Colon (tissue), 2 donors: ENCODE results near the gene THOC1.
"Not testable (repeated sequence)": the region's sequence is repeated elsewhere in the genome, so short reads cannot be mapped to it uniquely, and the experiment has no call there.

Experiments
- FAIRE-seq: peaks from 2 replicates; lab custom pipeline; 2012; peaks lifted over from hg19 to GRCh38; lab: Jason Lieb, UNC
- donor health status: control.
- donor health status: control.

THOC1 gene, protein sequence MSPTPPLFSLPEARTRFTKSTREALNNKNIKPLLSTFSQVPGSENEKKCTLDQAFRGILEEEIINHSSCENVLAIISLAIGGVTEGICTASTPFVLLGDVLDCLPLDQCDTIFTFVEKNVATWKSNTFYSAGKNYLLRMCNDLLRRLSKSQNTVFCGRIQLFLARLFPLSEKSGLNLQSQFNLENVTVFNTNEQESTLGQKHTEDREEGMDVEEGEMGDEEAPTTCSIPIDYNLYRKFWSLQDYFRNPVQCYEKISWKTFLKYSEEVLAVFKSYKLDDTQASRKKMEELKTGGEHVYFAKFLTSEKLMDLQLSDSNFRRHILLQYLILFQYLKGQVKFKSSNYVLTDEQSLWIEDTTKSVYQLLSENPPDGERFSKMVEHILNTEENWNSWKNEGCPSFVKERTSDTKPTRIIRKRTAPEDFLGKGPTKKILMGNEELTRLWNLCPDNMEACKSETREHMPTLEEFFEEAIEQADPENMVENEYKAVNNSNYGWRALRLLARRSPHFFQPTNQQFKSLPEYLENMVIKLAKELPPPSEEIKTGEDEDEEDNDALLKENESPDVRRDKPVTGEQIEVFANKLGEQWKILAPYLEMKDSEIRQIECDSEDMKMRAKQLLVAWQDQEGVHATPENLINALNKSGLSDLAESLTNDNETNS

DNA sequence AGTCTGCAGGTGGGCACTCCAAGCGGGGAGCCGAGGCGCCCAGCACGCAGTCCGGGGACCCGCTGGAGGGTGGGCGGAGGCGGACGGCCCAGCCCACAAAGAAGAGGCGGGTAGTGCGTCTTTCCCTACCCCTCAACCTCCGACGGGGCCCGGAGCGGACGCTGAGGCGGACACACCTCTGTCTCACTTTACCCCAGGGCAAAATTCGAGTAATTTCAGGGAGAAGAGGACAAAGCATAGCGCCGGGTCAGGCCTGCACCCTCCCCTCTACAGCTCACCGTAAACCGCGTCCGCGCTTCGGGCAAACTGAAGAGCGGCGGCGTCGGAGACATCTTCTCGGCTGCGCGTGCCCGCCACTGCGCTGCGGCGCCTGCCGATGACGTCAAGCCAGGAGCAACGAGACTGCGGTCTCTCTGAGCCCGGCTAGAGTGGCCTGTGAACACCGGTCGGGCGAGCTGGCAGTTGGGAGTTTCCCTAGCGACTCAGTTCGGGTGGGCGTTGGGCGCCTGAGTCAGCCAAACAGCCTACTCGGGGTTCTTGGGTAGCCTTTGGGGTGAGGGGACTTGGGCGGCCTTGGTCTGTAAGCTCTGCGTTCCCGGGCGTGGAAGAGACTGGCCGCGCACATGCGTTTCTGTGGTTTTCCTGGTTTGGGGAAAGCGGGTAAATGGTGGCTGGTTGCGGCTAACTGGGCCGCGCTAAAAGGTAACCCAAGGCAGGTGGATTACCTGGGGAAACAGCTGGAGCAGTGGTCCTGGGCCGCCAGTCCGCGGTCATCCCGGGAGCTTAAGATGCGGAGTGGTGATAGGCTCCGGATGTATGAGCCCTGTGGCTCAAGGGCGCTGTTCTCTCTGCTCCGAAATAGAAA is at the start of gene THOC1:
TSS of gene THOC1 (minus strand) at position 360 of the 865 bp plus-strand sequence. CDS start at position 332, 28 bp downstream.
- FAIRE-seq: no peak

DNA sequence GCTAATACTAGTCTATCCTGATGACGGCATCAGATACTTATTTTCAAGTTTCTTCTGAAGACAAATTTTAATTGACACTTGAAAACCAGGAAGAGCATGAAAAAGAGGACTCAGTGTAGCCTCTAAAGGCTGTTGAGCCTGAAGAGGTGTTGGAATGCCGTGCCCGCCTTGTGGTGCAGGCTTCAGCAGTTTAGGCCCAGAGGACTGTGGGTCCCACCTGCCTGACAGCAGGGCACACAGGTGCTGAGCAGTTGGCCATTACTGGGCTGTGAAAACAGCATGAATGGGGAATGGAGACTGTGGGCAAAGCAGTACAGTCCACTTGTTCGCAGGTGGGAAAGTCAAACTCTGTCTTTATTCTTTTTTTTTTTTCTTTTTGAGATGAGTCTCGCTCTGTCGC is 49.8 kb upstream of the THOC1 start:
- no peak for FAIRE-seq

DNA sequence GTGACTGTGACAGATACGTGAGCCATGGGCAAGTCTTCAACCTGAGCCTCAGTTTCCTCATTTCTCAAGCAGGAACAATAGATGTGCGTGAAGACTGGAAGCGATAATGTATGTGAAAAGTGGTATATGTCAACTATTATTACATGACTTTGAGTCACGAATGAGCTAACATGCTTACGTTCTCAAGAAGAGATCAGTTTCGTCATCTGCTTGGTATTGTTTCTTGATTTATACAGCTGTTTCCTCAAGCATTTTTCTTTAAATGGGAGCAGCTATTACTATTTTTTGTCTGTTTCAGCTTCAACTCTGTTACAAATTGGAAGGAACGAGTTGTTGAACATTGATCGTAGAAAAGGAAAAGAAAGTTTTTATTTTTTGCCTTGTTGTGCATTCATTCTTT is 48.5 kb upstream of the THOC1 start:
- FAIRE-seq: no peak

DNA sequence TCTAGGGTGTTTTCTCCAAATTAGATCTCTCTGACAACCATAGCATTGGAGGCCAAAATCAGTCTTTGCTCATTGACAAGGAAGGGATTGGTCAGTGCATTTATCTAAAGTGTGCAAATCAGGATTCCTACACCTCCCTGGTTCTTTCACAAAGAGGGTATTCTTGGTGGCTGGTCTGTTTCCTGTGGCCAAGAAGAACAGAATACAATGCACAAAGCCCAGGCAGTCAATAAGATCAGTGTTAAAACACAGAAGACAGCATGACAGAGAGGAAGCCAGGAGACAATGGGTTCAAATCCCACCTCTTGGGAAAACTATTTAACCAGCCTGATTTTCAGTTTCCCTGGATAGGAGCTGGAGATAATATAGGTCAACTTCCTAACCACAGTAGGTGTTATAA is 46.1 kb upstream of the THOC1 start:
- FAIRE-seq: no peak

DNA sequence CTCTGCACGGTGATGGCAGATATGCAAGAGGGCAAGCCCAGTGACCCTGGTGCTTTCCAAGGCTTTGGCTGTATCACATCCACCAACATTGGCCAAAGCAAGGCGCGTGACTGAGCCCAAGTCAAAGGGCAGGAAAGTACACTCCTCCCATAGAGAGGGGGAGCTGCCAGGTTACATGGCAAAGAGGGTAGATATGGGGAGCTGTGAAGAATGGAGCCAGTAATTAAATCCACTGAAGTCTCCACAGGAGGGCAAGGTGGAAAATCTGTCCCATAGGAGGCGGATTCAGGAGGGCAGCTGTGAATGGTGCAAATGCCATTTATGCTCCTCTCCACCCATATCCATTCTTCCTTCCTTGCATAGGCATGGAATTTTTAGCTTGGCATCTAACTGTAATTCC is 44.6 kb upstream of the THOC1 start:
- no peak for FAIRE-seq

DNA sequence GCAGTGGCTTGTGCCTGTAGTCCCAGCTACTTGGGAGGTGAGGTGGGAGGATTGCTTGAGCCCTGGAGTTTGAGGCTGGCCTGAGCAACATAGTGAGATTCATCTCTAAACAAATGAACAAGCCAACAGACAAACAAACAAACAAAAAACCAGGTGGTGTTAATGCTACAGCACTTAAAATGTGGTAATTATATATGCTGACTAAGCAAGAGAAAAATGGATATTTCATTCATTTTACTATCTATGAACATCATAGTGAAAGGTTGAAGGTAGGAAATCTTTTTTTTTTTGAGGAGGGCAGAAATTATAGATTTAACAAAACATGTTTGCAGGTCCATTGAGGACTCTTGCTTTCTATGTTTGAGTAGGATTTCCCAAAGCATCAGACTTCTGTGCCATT is 42.2 kb upstream of the THOC1 start:
- no peak for FAIRE-seq

DNA sequence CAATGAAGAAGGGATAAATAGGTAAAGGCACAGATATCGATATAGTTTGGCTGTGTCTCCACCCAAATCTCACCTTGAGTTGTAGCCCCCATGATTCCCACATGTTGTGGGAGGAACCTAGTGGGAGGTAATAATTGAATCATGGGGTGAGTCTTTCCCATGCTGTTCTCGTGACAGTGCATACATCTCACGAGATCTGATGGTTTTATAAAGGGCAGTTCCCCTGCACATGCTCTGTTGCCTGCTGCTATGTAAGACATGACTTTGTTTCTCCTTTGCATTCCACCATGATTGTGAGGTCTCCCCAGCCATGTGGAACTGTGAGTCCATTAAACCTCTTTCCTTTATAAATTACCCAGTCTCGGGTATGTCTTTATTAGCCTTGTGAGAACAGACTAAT is 40.2 kb upstream of the THOC1 start:
- not testable (repeated sequence) for FAIRE-seq

DNA sequence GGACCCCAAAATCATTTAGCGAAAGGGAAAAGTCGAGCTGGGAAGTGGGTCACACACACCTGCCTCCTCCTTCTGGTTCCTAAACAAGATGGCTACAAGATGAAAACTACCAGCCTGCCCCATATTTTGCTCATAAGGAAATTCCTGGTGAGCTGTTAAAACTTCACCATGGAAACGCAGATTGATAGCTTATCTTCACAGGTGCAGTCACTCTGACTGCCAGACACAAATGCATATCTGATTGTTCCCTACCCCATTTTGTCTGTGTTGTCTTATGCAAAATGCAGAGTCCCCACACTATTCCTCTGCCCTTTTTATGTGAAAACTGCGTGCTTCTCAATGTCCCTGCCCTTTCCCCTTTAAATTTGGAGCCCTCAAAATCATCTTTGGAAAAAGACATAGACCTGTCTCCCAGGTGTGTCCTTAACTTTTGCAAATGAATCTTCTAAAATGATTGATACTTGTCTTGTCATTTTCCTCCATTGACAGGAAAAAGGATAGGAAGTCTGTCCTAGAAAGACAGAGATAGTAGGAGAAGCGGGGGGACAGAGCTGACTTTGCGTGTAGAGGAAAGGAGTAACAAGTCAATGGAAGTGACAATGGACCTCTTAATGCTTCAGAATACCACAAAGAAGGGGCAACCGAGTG is 38.9 kb upstream of the THOC1 start:
- FAIRE-seq: no peak

DNA sequence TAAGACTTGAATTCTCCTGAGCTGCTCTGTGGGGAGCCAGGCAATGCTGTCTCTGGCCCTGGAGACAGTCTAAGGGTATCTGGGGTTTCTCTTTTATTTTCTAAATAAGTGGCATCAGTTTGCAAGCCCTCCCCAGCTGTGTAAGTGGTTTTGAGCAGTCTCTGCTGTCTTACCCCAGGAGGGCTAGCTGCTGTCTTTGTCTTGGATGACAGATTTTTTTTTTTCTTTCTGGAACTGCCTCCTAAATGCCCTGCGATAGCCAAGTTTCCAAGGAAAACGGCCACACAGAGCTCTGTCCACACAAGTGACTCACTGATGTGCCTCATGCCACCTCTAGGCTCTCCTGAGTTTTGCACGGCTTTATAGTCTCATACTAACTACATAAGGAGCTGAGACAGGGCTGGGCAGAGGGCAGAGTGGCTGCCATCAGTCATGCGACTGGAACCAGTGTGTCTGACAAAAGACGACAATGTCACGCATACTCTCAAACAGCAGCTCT is 37.2 kb upstream of the THOC1 start:
- FAIRE-seq: no peak

DNA sequence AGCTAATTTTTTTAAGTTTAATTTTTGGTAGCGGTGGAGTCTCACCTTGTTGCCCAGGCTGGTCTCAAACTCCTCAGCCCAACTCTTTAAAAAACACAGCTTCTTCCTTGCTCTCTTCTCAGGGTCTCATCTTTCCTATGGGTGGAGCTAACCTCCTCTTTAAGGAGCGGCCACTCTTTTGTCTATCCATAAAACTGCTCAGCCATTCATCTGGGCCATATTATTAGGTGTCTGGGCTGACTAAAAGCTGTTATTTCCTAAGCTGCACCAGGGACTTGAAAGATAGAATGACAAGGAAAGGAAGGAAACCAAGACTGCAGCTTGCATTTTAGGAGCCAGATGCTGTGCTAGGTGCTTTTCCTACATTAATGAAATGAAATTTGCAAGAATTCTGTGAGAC is 35.8 kb upstream of the THOC1 start:
- no peak for FAIRE-seq

DNA sequence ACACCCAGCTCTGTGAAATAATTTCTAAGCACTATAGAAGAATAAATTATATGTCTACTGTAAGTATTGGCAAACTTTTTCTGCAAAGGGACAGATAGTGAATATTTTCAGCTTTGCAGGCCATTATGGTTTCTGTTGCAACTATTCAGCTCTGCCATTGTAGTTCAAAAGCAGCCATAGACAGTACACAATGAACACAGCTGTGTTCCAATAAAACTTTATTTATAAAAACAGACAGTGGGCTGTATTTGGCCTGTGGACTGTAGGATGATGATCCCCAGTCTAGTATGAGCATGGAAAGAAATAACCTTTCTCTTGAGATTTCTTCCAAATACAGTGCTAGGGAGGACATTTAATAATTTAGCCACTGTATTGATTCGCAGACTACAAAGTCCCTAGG is 35.2 kb upstream of the THOC1 start:
- FAIRE-seq: no peak

DNA sequence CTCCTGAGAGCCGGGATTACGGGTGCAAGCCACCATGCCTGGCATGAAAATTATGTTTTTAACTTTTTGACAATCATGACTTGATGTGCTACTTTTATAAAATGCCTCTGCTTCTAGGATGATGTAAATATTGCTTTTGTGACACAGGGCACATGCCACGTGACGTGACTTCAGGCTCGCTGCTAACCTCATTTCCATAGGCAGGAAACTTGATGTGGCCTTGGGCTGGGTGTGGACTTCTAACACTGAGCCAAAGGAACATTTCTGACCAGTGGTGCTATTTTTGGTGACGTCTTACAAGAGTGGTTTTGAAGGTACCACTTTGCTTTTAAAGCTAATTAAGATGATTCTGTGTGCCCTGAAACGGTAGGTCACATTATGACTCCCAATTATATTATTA is 34.2 kb upstream of the THOC1 start:
- FAIRE-seq: no peak

DNA sequence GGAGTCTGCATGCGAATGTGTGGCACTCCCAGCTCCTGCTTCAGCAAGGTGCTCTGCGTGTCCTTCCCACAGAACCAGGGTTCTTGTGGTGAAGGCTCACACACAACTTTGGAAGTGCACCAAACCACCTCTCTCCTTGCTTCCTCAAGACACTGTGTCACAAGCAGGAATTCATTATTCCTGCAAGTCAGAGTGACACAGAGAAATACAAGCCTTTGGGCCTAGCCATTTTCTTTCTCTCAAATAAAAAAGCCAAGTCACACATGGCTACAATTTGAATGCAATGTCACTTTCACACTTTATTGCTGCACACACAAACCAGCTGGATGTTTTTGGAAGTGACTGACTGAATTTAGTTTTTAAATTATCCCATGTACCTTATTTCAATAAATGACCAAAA is 30.1 kb upstream of the THOC1 start:
- no peak for FAIRE-seq

DNA sequence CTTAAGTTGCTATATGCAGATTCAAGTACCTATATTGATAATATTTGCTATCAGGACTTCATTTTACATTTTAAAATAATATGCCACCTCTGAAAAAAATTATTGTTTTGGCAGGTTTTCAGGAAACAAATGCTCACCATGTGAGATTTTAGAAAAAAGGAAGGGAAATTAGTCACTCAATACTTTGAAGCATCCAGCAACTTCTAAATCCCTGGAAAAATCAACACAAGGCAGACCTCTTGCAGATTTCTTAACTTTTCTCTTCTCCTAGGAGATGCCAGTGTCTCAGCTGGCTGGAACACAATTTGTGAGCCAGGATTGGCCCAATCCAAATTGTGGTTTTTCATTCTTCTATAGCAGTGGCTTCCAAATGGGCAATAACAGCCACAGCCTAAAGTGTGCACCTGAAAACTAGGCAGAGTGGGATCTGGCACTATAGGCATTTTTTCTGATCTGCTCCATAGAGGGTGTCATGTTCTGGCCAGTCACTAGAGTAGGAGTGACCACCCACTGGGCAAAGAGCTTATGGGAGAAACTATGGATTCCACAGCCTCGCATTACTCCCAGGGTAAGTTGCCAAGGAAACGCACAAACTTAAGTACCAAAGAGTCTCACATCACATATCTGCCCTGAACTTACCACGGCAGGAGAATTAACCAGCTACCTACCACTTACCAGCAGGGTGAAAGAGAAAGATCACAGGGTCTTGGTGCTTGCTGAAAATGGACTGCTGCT is 28.1 kb upstream of the THOC1 start:
- FAIRE-seq: no peak

DNA sequence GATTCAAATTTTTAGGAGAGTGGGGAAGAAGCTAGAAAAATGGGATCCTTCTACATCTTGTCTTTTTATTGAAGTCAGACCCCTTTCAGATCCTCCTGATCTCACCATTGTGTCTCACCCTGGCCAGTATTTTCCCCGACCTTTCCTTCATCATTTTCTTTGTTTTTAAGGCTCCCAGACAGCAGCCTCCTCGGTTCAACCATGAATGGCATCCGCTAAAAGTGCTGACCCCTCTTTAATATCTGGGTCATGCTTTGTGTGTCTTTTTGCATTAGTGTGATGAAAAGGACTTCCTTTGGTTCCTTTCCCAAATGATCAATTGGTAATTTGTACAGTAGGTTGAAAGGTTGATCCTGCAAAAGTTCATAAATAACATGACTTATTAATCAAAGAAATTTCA is 26.7 kb upstream of the THOC1 start:
- no peak for FAIRE-seq

DNA sequence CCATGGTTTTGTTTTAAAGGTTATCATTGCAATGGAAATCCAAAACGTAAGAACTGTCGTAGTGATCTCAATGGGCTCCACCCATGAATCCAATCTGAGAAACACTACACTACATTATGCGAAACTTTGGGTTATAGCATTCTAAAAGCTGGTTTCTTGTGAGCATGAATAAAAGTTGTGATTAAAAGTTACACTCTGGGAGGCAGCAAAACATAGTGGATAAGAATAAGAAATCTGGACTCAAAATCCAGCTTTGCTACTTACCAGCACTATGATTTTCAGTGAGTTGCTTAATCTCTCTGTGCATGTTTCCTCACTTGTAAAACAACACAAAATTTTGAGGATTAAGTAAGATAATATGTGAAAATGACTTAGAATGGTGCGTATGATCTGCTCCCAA is 25.7 kb upstream of the THOC1 start:
- no peak for FAIRE-seq

DNA sequence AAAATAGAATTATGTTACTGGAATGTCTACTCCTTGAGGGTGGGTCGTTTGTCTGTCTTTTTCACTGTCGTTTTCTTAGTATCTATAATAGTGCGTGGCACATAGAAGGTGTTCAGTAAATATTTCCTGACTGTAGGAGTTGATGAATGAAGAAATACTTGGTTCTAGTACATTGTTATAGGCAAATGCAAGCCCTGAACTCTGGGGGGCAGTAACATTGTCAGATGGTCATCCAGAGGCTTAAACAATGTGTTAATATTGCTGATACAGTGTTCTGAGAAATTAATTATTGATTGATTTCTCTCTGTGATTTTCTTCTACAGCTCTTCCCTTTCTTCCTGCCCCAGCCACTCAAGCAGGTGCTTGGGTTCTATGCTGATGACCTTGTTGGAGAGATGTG is 24.4 kb upstream of the THOC1 start:
- no peak for FAIRE-seq

DNA sequence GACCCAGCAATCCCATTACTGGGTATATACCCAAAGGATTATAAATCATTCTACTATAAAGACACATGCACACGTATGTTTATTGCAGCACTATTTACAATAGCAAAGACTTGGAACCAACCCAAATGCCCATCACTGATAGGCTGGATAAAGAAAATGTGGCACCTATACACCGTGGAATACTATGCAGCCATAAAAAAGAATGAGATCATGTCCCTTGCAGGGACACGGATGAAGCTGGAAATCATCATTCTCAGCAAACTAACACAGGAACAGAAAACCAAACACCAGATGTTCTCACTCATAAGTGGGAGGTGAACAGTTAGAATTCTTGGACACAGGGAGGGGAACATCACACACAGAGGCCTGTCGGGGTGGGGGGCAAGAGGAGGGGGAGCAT is 22.1 kb upstream of the THOC1 start:
- not testable (repeated sequence) for FAIRE-seq

DNA sequence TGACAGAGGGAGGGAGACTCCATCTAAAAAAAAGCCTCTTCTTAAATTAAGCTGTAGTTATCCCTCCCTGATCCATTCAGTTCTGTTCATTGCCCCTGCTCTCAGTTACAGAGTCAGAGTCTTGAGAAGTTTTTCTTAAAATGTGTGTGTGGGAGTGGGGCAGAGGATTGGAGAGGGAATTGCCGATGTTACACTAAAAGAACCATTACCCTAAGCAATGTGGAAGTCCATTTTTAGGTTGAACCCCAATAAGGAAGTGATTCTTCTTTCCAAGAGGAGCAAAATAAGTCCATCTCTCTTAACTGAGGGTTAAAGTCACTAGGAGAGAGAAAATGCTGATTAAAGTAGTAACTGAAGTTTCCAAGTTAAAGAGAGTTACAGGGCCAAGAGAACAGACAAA is 21.2 kb upstream of the THOC1 start:
- FAIRE-seq: no peak

DNA sequence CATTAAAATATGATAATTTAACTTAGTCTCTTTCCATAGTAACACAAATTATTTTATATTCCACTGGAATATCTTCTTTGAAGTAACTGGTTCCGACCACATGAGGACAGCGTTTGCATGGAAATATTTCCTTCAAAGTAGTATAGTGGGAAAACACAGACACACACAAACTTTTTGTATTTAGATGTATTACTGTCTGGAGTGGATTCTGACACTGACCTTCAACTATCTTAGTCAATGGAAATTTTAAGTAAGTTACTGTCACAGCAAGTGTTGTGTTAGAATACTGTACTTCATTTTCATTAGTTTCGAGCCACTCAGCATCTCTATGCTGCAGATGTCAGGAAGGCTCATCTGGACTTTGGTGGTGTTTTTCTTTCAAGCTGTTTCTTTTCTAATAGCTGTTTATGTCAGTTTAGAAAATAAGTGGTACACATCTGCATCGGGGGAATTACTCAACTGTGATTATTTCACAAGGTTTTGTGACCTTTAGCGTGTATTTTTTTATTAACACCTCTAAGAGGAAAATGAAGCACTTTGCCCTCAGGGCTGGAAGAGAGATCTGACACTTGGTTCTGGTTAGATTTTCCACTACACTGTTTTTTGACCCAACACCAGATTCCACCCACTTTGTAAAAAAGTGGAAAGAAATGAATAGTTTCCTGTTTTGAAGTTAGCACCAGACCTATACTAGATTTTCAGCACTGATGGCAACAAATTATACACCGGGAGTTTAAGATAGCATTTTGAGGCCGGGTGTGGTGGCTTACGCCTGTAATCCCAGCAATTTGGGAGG is 18.9 kb upstream of the THOC1 start:
- FAIRE-seq: no peak

DNA sequence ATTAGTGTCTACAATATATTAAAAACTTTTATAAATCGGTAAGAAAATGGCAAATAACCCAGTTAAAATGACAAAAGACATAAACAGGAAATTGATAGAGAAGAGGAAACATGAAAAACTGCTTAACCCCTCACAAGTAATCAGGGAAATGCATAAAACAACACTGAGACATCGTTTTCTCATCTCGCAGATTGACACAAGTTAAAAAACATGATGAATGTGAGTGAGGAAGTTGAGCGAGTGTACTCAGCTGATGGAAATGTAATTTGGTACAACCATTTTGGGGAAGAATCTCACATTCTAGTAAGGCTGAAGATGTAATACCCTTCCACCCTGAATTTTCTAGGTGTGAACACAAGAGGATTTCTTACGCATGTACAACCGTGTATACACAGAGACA is 18.0 kb upstream of the THOC1 start:
- FAIRE-seq: no peak
